Thyroid gland (tissue), 4 donors: Measurements from ENCODE around the gene ITFG1.
"Not testable (repeated sequence)": the region's sequence is repeated elsewhere in the genome, so short reads cannot be mapped to it uniquely, and the experiment has no call there.

Experiments
- CTCF ChIP-seq, 6 experiments: fragments of 200-600 bp in 3 of 6; fragments of 450-650 bp in 3 of 6; sonication (generic) in 3 of 6; IDR thresholded peaks; one replicate each; pipeline ENCODE4 v1.5.1; 2016 to 2019; ENCODE audit warnings: antibody characterized with exemption in 6 of 6, mild to moderate bottlenecking in 2 of 6, inconsistent platforms in 1 of 6, moderate library complexity in 1 of 6
- POLR2A ChIP-seq, 2 donors: fragments of 450-650 bp; IDR thresholded peaks; one replicate each; pipeline ENCODE4 v1.6.1; 2017; ENCODE audit warnings: antibody characterized with exemption in 2 of 2, mild to moderate bottlenecking in 2 of 2, moderate library complexity in 1 of 2

DNA sequence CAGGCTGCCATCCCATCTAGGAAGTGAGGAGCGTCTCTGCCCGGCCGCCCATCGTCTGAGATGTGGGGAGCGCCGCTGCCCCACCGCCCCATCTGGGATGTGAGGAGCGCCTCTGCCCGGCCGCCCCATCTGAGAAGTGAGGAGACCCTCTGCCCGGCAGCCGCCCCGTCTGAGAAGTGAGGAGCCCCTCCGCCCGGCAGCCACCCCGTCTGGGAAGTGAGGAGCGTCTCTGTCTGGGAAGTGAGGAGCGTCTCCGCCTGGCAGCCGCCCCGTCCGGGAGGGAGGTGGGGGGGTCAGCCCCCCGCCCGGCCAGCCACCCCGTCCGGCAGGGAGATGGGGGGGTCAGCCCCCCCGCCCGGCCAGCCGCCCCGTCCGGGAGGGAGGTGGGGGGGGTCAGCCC is 279.8 kb downstream of the ITFG1 start:
- TF ChIP-seq CTCF, POLR2A (IDR thresholded peaks at IDR 0.05): not testable (repeated sequence)
